ENCODE measurements around the gene NFIB. TPM values are rescaled to one million over a fixed set of nuclear protein-coding genes. Genes with fewer than 3 reads are reported as not detected.

NFIB gene
- total RNA-seq, 1 experiment from 2014 or later = 35.1 TPM

DNA sequence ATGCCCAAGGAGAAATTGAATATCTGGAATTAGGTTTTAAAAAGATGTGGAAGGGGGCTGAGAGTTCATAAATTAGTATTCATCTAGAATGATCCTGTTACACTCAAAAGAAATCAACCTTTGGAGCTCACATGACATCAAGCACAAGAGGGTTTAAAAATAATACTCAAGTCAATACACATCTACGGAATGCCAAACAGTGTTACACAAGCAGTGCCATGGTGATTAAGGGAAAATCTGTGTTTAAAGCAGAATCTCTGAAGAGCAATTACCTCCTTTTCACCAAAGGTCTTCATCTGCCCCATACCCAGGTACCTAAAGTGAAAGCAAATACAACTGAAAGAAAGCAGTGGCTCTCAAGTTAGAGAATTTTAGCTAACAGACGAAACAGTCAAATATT is 261.6 kb downstream of the NFIB start:
- Histone ChIP-seq H3K79me2 (ENCODE audit: low read depth) (no peaks in the 10 kb centered on the region), H3K9me3 (ENCODE audit: insufficient read depth, low read depth) (no peaks in the 10 kb centered on the region), H3K4me2 (no peak overlapping the region), H3K36me3 (ENCODE audit: low read depth) (no peaks in the 10 kb centered on the region), H4K20me1 (ENCODE audit: insufficient read depth) (no peaks in the 10 kb centered on the region), H3K27ac (no peak overlapping the region), H2AFZ (no peak overlapping the region), H3K4me1 (replicated peaks; ENCODE audit: insufficient read depth) (no peaks in the 10 kb centered on the region), H3F3A (ENCODE audit: insufficient read depth, low read depth) (no peaks in the 10 kb centered on the region), H3K9me2 (ENCODE audit: insufficient read depth) (no peaks in the 10 kb centered on the region), H3K27me3 (ENCODE audit: insufficient read depth, low read depth) (no peaks in the 10 kb centered on the region), H3K4me3 (no peak overlapping the region)
- POLR2A ChIA-PET (ENCODE audit: unreplicated experiment) = interaction anchor here (0.6 kb wide), 1 partner anchor 15 kb away, joined by 5 read pairs; no protein-coding TSS in a partner anchor
- intact Hi-C loops (cut with micrococcal nuclease; ENCODE audit: unreplicated experiment) = no loop called here
- BruUV-seq (replicated peaks) = no TSS peak
- CTCF ChIA-PET = no interaction called here
- DNase-seq = no peak
- TF ChIP-seq, protein P1, sequence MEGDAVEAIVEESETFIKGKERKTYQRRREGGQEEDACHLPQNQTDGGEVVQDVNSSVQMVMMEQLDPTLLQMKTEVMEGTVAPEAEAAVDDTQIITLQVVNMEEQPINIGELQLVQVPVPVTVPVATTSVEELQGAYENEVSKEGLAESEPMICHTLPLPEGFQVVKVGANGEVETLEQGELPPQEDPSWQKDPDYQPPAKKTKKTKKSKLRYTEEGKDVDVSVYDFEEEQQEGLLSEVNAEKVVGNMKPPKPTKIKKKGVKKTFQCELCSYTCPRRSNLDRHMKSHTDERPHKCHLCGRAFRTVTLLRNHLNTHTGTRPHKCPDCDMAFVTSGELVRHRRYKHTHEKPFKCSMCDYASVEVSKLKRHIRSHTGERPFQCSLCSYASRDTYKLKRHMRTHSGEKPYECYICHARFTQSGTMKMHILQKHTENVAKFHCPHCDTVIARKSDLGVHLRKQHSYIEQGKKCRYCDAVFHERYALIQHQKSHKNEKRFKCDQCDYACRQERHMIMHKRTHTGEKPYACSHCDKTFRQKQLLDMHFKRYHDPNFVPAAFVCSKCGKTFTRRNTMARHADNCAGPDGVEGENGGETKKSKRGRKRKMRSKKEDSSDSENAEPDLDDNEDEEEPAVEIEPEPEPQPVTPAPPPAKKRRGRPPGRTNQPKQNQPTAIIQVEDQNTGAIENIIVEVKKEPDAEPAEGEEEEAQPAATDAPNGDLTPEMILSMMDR (conservative IDR thresholded peaks at IDR 0.05) = no peak
- TF ChIP-seq EZH2 (IDR thresholded peaks at IDR 0.05; ENCODE audit: low read depth) = no peak

DNA sequence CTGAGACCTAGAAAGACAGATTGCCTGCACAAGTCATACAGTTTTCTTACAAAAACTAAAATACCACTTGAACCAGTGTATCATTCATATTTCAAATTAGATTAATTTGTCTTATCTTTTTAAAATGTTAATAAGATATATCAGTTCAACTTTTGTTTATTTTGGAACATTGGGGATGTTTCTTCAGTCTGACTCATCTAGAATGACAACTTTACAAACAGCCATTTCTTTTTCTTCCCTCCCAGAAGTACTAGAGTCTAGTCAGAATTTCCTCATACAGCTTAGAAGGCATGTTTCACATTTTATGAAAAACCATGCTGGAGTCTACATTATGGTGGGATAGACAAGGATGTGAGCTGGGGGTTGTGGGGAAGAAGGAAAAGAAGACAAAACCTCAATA is 262.5 kb downstream of the NFIB start:
- H3F3A ChIP-seq (ENCODE audit: insufficient read depth, low read depth) = no peaks in the 10 kb centered on the region
- H3K27ac ChIP-seq = no peak overlapping the region
- no peak overlapping the region for H2AFZ ChIP-seq
- H3K79me2 ChIP-seq (ENCODE audit: low read depth) = no peaks in the 10 kb centered on the region
- TF ChIP-seq, protein P1 (conservative IDR thresholded peaks at IDR 0.05) = no peak
- TF ChIP-seq EZH2 (IDR thresholded peaks at IDR 0.05; ENCODE audit: low read depth) = no peak
- no peak overlapping the region for H3K4me2 ChIP-seq
- ChIA-PET CTCF (no interaction called here), POLR2A (ENCODE audit: unreplicated experiment) (no interaction called here)
- H3K36me3 ChIP-seq (ENCODE audit: low read depth) = no peaks in the 10 kb centered on the region
- no peaks in the 10 kb centered on the region for H3K4me1 ChIP-seq (replicated peaks; ENCODE audit: insufficient read depth)
- no peak for DNase-seq
- H3K27me3 ChIP-seq (ENCODE audit: insufficient read depth, low read depth) = no peaks in the 10 kb centered on the region
- no peak overlapping the region for H3K4me3 ChIP-seq
- intact Hi-C loops (cut with micrococcal nuclease; ENCODE audit: unreplicated experiment) = no loop called here
- no peaks in the 10 kb centered on the region for H3K9me3 ChIP-seq (ENCODE audit: insufficient read depth, low read depth)
- no peaks in the 10 kb centered on the region for H3K9me2 ChIP-seq (ENCODE audit: insufficient read depth)
- no peaks in the 10 kb centered on the region for H4K20me1 ChIP-seq (ENCODE audit: insufficient read depth)
- BruUV-seq (replicated peaks) = no TSS peak

DNA sequence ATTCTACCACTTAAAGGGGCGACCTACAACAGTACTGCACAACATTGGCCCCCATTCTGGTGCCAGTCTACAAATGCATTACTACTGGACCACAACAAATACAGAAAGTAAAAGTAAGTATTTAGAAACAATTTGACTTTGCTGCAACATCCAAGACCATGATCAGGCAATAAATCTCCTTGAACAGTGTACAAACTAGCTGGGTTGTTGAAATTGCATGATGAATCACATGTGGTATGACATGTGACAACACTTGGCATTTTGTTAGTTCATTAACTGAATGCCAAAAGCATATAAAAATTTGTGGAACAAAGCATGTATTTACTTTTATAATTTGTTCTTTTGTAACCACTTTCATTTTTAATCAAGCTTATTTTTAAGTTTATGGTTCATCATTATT is 270.5 kb downstream of the NFIB start:
- Histone ChIP-seq H3K9me3 (ENCODE audit: insufficient read depth, low read depth) (no peaks in the 10 kb centered on the region), H3K4me2 (no peak overlapping the region), H3K27me3 (ENCODE audit: insufficient read depth, low read depth) (no peaks in the 10 kb centered on the region), H3K79me2 (ENCODE audit: low read depth) (no peaks in the 10 kb centered on the region), H3K27ac (no peak overlapping the region), H3K4me1 (replicated peaks; ENCODE audit: insufficient read depth) (no peaks in the 10 kb centered on the region), H4K20me1 (ENCODE audit: insufficient read depth) (no peaks in the 10 kb centered on the region), H3K4me3 (no peak overlapping the region), H3F3A (ENCODE audit: insufficient read depth, low read depth) (no peaks in the 10 kb centered on the region), H3K36me3 (ENCODE audit: low read depth) (no peaks in the 10 kb centered on the region), H2AFZ (no peak overlapping the region), H3K9me2 (ENCODE audit: insufficient read depth) (no peaks in the 10 kb centered on the region)
- intact Hi-C loops (cut with micrococcal nuclease; ENCODE audit: unreplicated experiment) = no loop called here
- ChIA-PET POLR2A (ENCODE audit: unreplicated experiment) (no interaction called here), CTCF (no interaction called here)
- no peak for DNase-seq
- TF ChIP-seq EZH2 (IDR thresholded peaks at IDR 0.05; ENCODE audit: low read depth) = no peak
- TF ChIP-seq, protein P1 (conservative IDR thresholded peaks at IDR 0.05) = no peak
- no TSS peak for BruUV-seq (replicated peaks)

Data from PC-9 (cell line).